GM23248 (cell line): ENCODE data around the gene ABL1.

Experiments used
- EZH2 ChIP-seq: fragments of 200-600 bp; sonication (generic); IDR thresholded peaks from 2 replicates; pipeline ENCODE4 v1.6.1; 2018; ENCODE audit warnings: antibody characterized with exemption, mild to moderate bottlenecking; ENCODE audit not compliant: insufficient read depth, poor library complexity, severe bottlenecking
- EZH2phosphoT487 ChIP-seq: fragments of 200-600 bp; sonication (generic); IDR thresholded peaks from 2 replicates; pipeline ENCODE4 v1.6.1; 2018; ENCODE audit warnings: antibody characterized with exemption, moderate library complexity, mild to moderate bottlenecking, low read depth; ENCODE audit not compliant: insufficient read depth

DNA sequence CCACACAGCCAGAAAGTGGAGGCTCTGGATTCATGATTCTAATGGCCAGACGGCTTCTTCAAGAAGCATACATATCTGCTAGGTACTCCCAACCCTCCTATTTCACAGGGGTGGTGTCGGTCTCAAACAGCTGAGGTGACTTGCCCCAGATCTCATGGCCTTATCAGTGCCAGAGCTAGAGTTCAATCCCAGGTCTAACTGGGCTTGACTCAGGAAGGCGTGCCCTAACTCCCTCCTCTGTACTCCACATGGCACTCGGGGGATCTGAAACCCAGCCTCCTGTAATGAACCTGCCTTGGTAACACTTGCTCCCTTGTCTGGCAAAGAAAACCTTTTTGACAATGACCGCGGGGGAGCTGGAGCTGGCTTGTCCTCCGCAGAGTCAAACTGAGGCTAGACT, 59.5 kb downstream of the ABL1 start:
- TF ChIP-seq EZH2 (no peak), EZH2phosphoT487 (no peak)
